ENCODE data around the gene AOAH. TPM values are rescaled to one million over a fixed set of nuclear protein-coding genes. Genes with fewer than 3 reads are reported as not detected.

Gene AOAH
- total RNA-seq, 2 experiments from 2014 or later, result 19.4 to 26.8 TPM

- no peaks in the 10 kb centered on the region for H3K9me3 Mint-ChIP-seq
- peaks cover 24% of the 10 kb centered on the region for H3K4me1 Mint-ChIP-seq
- POLR2A ChIA-PET, result no interaction called here
- H3K4me3 Mint-ChIP-seq, result no peak overlapping the region
- H3K36me3 Mint-ChIP-seq, result peaks cover 5% of the 10 kb centered on the region
- H3K27me3 Mint-ChIP-seq, result peaks cover 2% of the 10 kb centered on the region
- DNase-seq (no peak), ATAC-seq (ENCODE audit: low read depth) (no peak)
- no peak overlapping the region for H3K27ac Mint-ChIP-seq
Observed at GRCh38 chr7:36749282-36749960, 25.1 kb upstream of the AOAH start.

DNA sequence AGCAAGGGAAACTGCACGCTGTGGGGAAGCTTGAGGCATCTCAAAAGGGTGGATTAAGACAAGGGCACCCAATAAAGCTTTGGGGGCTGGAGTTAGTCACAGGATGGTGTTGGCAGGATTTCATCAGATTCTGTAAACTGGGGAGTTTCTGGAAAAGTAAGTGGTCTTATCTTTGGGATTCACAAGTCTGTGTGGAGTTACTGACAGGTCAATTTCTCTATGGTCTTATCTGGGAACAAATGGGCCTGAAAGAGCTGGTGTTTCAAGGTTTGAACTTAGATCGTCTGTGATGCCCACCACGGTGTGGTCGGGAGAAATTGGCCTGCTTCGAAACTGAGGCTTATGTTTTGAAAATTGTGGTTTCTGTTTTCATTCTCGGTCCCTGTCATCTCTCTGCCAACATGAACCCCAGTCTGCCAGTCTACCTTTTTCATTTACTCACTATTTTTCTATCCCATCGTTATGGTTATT lies 23.8 kb upstream of the AOAH start:
- Mint-ChIP-seq H3K9me3 (no peaks in the 10 kb centered on the region), H3K27me3 (peaks cover 2% of the 10 kb centered on the region), H3K4me1 (peaks cover 25% of the 10 kb centered on the region), H3K36me3 (peaks cover 5% of the 10 kb centered on the region), H3K27ac (peak overlapping the region; percentile 52), H3K4me3 (peak overlapping the region; percentile 39)
- ATAC-seq (ENCODE audit: low read depth) (peak; percentile 51), DNase-seq (no peak)
- POLR2A ChIA-PET, result interaction anchor here (1.6 kb wide), 1 partner anchor 12 kb away, joined by 7 read pairs; no protein-coding TSS in a partner anchor

GRCh38 chr7:36747280-36748016 lies 23.2 kb upstream of the AOAH start:
- peaks cover 29% of the 10 kb centered on the region for H3K4me1 Mint-ChIP-seq
- DNase-seq (no peak), ATAC-seq (ENCODE audit: low read depth) (no peak)
- H3K27ac Mint-ChIP-seq, result peak overlapping the region; percentile 52
- peak overlapping the region; percentile 39 for H3K4me3 Mint-ChIP-seq
- H3K36me3 Mint-ChIP-seq, result peaks cover 10% of the 10 kb centered on the region
- H3K9me3 Mint-ChIP-seq, result no peaks in the 10 kb centered on the region
- POLR2A ChIA-PET, result interaction anchor here (1.1 to 1.6 kb wide), 2 partner anchors 11 to 28 kb away, joined by 5 to 7 read pairs; no protein-coding TSS in a partner anchor
- no peaks in the 10 kb centered on the region for H3K27me3 Mint-ChIP-seq

DNA sequence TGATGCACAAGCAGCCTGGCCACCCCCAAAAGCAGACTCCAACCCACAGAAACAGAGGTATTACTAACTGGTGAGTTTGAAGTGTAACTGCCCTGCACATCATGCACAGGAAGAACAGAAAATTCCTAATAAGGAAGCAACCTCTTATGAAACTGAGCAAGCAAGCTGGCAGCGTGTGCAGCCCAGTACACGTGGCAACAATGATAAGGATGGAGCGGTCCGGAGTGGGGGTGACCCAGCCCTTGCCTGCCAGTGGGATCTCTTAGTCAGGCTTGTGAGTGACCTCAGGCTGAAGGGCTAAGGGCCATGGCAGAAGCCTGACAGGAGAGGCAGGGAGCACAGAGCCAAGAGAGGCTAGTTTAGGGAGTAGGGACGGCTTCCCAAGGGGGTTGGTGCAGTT lies 22.1 kb upstream of the AOAH start:
- Mint-ChIP-seq H3K4me3 (no peak overlapping the region), H3K4me1 (peaks cover 29% of the 10 kb centered on the region), H3K36me3 (peaks cover 10% of the 10 kb centered on the region), H3K27ac (no peak overlapping the region), H3K9me3 (peaks cover 1% of the 10 kb centered on the region), H3K27me3 (no peaks in the 10 kb centered on the region)
- POLR2A ChIA-PET, result no interaction called here
- ATAC-seq (ENCODE audit: low read depth) (no peak), DNase-seq (no peak)

DNA sequence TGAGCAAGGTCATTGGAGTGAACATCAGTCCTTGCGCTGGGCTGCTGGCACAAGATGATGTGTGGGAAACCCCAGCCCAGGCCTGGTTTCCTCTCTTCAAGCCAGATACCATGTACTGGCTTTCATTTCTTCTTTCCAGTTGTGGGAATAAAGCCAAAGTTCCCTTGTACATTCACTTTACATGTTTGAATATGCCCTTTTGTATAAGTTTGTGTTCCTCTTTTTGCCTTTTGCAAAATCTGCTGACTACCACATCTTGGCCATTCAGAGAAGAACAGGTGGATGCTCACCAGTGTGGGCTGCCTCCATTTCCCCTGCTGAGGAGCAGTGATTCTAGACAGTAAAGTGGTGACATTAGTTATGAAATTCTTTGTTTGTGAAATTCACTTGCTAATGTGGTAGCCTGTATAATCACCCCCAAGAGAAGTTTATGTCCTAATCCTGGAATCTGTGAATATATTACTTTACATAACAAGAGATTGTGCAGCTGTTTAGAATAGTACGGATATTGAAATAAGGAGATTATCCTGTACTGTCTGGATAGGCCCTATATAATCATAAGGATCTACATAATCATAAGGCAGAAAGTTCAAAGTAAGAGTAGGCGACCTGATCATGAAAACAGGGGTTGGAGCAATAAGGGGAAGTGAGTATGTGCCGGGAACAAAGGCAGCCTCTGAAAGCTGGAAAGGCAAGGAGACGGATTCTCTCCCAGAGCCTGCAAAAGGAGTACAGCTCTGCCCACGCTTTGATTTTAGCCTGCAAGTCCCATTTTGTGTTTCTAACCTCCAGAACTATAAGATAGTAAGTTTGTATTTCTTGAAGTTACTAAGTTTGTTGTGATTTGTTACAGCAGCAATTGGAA lies 18.8 kb upstream of the AOAH start:
- Mint-ChIP-seq H3K36me3 (peaks cover 7% of the 10 kb centered on the region), H3K27me3 (no peaks in the 10 kb centered on the region), H3K4me1 (peaks cover 26% of the 10 kb centered on the region), H3K4me3 (no peak overlapping the region), H3K9me3 (peaks cover 1% of the 10 kb centered on the region), H3K27ac (no peak overlapping the region)
- ATAC-seq (ENCODE audit: low read depth) (no peak), DNase-seq (no peak)
- POLR2A ChIA-PET, result no interaction called here

DNA sequence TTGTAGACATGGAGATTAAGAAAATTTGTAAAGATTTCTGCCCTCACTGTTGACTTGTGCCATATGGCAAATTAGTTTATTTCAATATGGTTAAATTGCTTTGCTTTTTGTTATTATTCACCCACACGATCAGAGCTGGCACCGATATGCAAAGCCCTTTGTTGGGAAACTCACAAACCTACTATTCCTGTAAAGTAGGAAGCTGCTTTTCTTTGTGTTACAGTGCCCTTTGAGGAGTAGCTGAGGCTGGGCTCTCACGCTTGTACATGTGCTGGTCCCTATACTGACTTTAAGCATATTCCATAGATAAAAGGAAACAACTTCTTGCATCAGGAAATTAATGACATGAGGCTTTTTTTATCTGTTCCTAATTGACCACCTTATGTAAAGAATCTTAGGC lies 17.6 kb upstream of the AOAH start:
- Mint-ChIP-seq H3K36me3 (peaks cover 7% of the 10 kb centered on the region), H3K4me1 (peaks cover 19% of the 10 kb centered on the region), H3K27ac (no peak overlapping the region), H3K9me3 (peaks cover 1% of the 10 kb centered on the region), H3K4me3 (no peak overlapping the region), H3K27me3 (no peaks in the 10 kb centered on the region)
- DNase-seq (no peak), ATAC-seq (ENCODE audit: low read depth) (no peak)
- POLR2A ChIA-PET, result no interaction called here

DNA sequence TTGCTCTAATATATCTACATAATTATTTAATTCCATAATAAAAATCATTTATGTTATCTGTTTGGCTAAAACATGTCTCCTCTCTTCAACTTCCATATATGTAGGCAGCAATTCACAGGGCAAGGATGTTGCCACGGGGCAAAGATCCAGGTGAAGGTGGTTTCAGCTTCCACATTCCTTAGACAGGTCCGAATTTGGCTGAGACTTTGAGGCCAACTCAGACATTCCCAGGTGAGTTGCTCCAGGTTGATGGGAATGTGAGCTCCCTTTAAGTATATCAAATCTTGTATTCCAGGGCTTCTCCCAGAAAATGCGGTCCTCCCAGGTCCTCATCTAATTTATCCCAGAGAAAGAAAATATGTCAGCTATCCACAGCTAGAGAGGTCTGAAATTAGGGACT lies 15.1 kb upstream of the AOAH start:
- DNase-seq, result no peak
- Mint-ChIP-seq H3K27ac (no peak overlapping the region), H3K4me3 (no peak overlapping the region), H3K9me3 (peaks cover 1% of the 10 kb centered on the region), H3K36me3 (peaks cover 10% of the 10 kb centered on the region), H3K4me1 (peaks cover 33% of the 10 kb centered on the region), H3K27me3 (no peaks in the 10 kb centered on the region)
- POLR2A ChIA-PET, result no interaction called here
- no peak for ATAC-seq (ENCODE audit: low read depth)

- H3K27me3 Mint-ChIP-seq, result no peaks in the 10 kb centered on the region
Observed at GRCh38 chr7:36736899-36737211, 12.6 kb upstream of the AOAH start.

GRCh38 chr7:36736090-36736898 lies 12.0 kb upstream of the AOAH start:
- Mint-ChIP-seq H3K4me1 (peaks cover 36% of the 10 kb centered on the region), H3K27me3 (no peaks in the 10 kb centered on the region), H3K27ac (peak overlapping the region; percentile 89), H3K36me3 (peaks cover 26% of the 10 kb centered on the region), H3K9me3 (peaks cover 16% of the 10 kb centered on the region), H3K4me3 (peak overlapping the region; percentile 61)
- peak; percentile 14 for ATAC-seq (ENCODE audit: low read depth)
- POLR2A ChIA-PET, result interaction anchor here (0.7 to 2.4 kb wide), 2 partner anchors 11 to 41 kb away, joined by 3 to 7 read pairs; no protein-coding TSS in a partner anchor
- DNase-seq, result no peak

More at GRCh38 chr7:36736899-36737211, 12.6 kb upstream of the AOAH start:
- peaks cover 13% of the 10 kb centered on the region for H3K9me3 Mint-ChIP-seq
- peaks cover 22% of the 10 kb centered on the region for H3K36me3 Mint-ChIP-seq
- peak overlapping the region; percentile 61 for H3K4me3 Mint-ChIP-seq
- H3K27ac Mint-ChIP-seq, result peak overlapping the region; percentile 89
- ATAC-seq (ENCODE audit: low read depth) (peak; percentile 77), DNase-seq (no peak)
- peaks cover 36% of the 10 kb centered on the region for H3K4me1 Mint-ChIP-seq
- POLR2A ChIA-PET, result interaction anchor here (0.7 to 2.4 kb wide), 2 partner anchors 11 to 41 kb away, joined by 3 to 7 read pairs; no protein-coding TSS in a partner anchor

DNA sequence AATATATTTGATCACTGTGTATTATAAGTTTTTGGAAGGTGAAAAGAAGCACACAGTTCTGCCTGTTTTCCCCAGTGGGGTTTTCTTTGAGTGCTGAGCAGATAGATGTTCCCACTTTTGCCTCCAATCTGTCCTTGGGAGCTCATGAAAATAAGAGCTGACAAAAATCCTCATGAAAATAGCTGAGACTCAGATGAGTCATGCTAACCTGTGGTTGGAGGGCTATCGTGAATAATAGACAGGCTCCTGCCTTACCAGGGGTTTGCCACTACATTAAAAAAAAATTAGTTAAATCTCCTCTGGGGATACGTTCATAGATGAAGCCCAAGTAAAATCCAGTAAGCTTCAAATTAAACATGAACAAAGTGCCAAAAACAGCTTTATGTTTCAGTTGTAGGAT lies 10.9 kb upstream of the AOAH start:
- DNase-seq, result no peak
- Mint-ChIP-seq H3K4me3 (no peak overlapping the region), H3K9me3 (peaks cover 18% of the 10 kb centered on the region), H3K27me3 (no peaks in the 10 kb centered on the region), H3K27ac (no peak overlapping the region), H3K36me3 (peaks cover 37% of the 10 kb centered on the region), H3K4me1 (peaks cover 36% of the 10 kb centered on the region)
- POLR2A ChIA-PET, result interaction anchor here (0.9 to 2.4 kb wide), 2 partner anchors 8 to 13 kb away, joined by 3 to 7 read pairs; no protein-coding TSS in a partner anchor
- no peak for ATAC-seq (ENCODE audit: low read depth)

DNA sequence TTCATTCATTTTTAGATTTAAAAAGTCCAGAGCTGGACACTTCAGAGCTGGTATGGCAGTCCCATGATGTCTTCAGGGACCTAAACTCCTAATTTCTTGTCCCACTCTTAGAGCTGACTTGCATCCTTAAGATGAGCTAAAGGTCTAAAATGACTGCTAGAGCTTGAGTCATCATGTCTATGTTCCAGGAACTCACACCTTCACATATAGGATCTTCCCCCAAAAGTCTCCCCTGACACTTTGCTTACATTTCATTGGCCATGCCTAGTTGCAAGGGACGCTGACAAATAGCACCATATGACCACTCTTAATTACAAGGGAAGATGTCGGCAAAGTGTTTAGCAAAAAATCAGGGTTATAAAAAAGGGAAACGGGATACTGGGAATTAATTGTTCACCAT lies 10.4 kb upstream of the AOAH start:
- ATAC-seq (ENCODE audit: low read depth), result peak; percentile 35
- peaks cover 40% of the 10 kb centered on the region for H3K36me3 Mint-ChIP-seq

GRCh38 chr7:36733411-36733810 lies 9.1 kb upstream of the AOAH start:
- H3K27ac Mint-ChIP-seq, result no peak overlapping the region
- H3K4me3 Mint-ChIP-seq, result no peak overlapping the region
- peaks cover 34% of the 10 kb centered on the region for H3K4me1 Mint-ChIP-seq
- POLR2A ChIA-PET, result interaction anchor here (0.6 kb wide), 1 partner anchor 53 kb away, joined by 3 read pairs; no protein-coding TSS in a partner anchor
- peaks cover 19% of the 10 kb centered on the region for H3K9me3 Mint-ChIP-seq
- peaks cover 45% of the 10 kb centered on the region for H3K36me3 Mint-ChIP-seq
- no peak for DNase-seq
- H3K27me3 Mint-ChIP-seq, result no peaks in the 10 kb centered on the region
- no peak for ATAC-seq (ENCODE audit: low read depth)

More for the DNA sequence above, 10.4 kb upstream of the AOAH start:
- DNase-seq, result no peak
- Mint-ChIP-seq H3K4me1 (peaks cover 36% of the 10 kb centered on the region), H3K9me3 (peaks cover 19% of the 10 kb centered on the region), H3K4me3 (no peak overlapping the region), H3K27ac (no peak overlapping the region), H3K27me3 (no peaks in the 10 kb centered on the region)
- POLR2A ChIA-PET, result interaction anchor here (0.7 to 0.9 kb wide), 2 partner anchors 8 to 50 kb away, joined by 3 read pairs; no protein-coding TSS in a partner anchor

Data from activated naive CD8-positive, alpha-beta T cell treated with anti-CD3 and anti-CD28 coated beads, Interleukin-2, amount 10 ng/mL, durations not matched to agents 7 days and 5 days (primary cell).